Measurements from ENCODE around the gene EPB41.

EPB41 gene

DNA sequence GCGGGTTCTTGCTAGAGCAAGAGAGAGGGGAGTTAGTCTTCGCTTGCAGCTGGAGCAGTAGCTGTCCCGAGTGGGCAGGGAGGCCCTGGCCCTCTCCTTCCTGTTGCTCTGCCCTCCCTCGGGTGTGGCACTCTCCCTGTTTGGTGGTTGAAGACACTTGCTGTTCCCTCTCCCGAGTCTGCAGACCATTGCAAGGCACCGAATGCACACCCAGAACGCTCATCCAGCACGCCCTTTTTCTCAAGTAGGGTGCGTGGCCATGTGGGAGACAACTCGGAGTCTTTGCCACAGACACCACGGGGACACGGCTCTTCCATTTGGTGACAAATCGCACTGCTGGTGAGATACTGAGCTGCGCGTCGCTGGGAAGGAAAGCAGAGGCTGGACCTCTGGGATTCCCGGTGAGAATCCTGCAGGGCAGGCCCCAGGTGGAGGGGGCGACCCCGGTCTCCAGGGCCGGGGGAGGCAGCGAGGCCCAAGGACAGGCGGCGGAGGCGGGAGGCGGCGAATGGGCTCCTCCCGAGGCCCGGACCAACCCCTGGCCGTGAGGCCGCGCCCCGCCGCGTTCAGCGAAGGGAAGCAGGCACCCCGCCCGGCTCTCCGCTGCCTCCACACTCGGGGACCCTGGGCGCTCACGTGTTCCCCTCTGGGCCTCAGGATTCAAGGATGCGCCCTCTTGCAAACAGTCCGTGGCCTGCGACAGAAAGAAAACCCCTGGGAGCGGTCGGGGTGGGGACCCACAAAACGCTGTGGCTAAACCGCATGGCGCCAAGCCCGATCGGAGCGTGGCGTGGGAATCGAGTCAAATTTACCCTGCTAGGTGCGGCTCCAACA, 219.7 kb downstream of the EPB41 start:
- no peak overlapping the region for H3K4me3 ChIP-seq (ENCODE audit: low read depth, low read length)
- in situ Hi-C loops (cut with HindIII; ENCODE audit: low sequenced_read_pairs): no loop called here
- no peak for DNase-seq (ENCODE audit: low read depth)
- TF ChIP-seq, protein P1, sequence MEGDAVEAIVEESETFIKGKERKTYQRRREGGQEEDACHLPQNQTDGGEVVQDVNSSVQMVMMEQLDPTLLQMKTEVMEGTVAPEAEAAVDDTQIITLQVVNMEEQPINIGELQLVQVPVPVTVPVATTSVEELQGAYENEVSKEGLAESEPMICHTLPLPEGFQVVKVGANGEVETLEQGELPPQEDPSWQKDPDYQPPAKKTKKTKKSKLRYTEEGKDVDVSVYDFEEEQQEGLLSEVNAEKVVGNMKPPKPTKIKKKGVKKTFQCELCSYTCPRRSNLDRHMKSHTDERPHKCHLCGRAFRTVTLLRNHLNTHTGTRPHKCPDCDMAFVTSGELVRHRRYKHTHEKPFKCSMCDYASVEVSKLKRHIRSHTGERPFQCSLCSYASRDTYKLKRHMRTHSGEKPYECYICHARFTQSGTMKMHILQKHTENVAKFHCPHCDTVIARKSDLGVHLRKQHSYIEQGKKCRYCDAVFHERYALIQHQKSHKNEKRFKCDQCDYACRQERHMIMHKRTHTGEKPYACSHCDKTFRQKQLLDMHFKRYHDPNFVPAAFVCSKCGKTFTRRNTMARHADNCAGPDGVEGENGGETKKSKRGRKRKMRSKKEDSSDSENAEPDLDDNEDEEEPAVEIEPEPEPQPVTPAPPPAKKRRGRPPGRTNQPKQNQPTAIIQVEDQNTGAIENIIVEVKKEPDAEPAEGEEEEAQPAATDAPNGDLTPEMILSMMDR (IDR thresholded peaks at IDR 0.05; ENCODE audit: low read depth, low read length, missing control alignments): no peak

DNA sequence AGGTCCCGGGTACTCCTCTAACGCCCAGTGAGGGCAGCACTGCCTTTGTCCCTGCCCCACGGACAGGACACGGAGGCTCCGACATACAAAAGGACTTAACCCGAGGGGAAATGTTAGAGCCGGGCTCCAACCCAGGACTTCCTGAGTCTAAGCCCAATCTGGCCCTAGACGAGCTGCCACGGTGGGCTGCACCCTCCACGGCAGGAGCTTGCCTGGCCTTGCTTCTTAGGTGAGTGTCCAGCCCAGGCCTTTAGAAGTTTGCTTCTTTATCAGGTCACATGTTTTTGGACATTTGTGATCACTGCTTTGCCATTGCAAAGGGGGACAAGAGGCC, 220.3 kb downstream of the EPB41 start:
- in situ Hi-C loops (cut with HindIII; ENCODE audit: low sequenced_read_pairs): no loop called here
- H3K4me3 ChIP-seq (ENCODE audit: low read depth, low read length): no peak overlapping the region
- TF ChIP-seq, protein P1 (IDR thresholded peaks at IDR 0.05; ENCODE audit: low read depth, low read length, missing control alignments): no peak
- no peak for DNase-seq (ENCODE audit: low read depth)

DNA sequence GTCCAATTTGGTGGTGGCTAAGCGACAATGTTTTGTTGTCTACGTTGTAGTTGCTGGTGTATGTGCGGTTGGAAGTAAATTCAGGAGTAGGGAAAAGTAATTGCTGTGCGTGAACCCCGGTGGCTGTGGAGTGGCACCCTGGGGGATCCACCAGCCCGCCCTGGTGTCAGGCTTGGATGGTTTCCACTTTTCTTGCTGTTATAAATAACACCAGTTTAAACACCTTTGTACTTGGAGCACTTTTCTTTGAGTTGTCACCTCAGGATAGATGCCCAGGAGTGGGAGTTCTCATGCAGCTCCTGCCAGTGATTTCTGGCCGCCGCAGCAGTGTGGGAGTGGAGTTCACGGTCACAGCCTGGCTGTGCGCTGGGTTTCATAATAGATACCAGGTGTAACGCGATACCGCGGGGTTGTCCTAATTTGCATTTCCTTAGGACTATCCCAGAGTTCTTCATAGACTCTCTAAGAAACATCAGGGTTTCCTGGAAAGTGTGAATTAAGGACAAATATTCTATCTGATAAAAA, 222.1 kb downstream of the EPB41 start:
- in situ Hi-C loops (cut with HindIII; ENCODE audit: low sequenced_read_pairs): no loop called here
- DNase-seq (ENCODE audit: low read depth): no peak
- TF ChIP-seq, protein P1 (IDR thresholded peaks at IDR 0.05; ENCODE audit: low read depth, low read length, missing control alignments): no peak
- no peak overlapping the region for H3K4me3 ChIP-seq (ENCODE audit: low read depth, low read length)

DNA sequence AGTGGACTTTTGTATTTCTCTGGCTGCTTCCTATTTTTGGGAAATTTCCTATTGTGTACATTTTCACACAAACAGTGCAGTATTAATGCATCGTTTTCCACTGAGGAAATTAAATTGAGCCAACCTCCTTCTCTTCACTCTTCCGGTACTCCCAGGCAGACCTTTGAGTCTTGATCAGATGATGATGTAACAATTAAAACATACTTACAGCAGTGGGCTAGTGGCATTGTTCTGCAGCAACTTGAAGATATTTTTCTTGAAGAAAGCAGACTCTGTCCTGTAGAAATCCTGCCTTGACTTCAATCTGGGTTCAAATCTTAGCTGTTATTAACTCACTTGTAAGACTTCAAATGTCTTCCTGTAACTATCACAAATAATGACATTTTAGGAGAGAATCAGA, 228.3 kb downstream of the EPB41 start:
- in situ Hi-C loops (cut with HindIII; ENCODE audit: low sequenced_read_pairs): no loop called here
- TF ChIP-seq, protein P1 (IDR thresholded peaks at IDR 0.05; ENCODE audit: low read depth, low read length, missing control alignments): no peak
- DNase-seq (ENCODE audit: low read depth): no peak
- no peak overlapping the region for H3K4me3 ChIP-seq (ENCODE audit: low read depth, low read length)

DNA sequence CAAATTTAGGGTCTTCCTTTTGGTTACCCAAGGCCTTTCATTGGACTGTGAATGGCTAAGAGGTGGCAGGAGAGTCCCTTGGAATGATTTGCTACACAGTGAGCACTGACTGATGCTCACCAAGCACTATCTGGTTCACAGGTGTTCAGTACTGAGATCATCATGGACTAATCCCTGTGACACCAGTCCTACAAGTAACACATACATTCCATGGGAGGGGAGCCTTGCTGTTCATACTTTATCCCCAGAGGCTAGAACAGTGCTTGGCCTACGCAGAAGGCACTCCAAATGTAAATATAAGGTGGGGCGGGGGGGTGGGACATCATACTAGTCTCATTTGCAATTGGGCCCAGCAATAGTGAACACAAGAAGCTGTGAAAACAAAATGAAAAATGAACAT, 229.8 kb downstream of the EPB41 start:
- in situ Hi-C loops (cut with HindIII; ENCODE audit: low sequenced_read_pairs): no loop called here
- no peak for DNase-seq (ENCODE audit: low read depth)
- TF ChIP-seq, protein P1 (IDR thresholded peaks at IDR 0.05; ENCODE audit: low read depth, low read length, missing control alignments): no peak

DNA sequence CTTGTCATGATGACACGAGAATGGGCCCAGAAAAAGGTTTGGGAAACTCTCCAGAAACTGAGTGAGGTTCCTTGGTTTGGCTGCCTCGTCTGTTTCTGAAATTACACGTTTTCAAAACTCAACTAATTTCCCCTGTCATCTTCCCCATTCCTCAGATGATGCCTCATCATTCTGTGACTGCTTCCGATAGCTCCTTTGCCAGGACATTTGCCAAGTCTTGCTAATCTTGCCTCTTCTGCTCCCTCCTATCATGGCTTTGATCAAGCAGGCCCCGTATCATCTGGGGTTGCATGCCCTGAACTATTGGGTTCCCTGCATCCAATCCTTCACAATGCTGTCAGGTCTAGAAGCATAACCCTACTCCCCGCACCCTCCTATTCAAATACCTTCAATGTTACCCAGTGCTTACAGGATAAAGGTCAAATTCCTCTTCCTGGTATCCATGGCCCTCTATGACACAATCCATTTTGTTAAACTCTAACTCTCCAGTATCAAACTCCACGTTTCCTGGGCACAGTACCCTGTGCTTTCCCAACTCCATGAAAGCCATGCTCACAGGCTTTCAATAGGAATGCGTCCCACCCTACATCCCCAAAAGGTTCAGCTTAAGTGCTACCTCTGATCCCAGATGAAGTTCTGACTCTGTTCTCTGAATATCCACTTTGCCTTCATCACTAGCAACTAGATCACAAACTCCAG, 231.5 kb downstream of the EPB41 start:
- peak; percentile 83 for DNase-seq (ENCODE audit: low read depth)
- TF ChIP-seq, protein P1 (IDR thresholded peaks at IDR 0.05; ENCODE audit: low read depth, low read length, missing control alignments): no peak
- in situ Hi-C loops (cut with HindIII; ENCODE audit: low sequenced_read_pairs): no loop called here
- H3K4me3 ChIP-seq (ENCODE audit: low read depth, low read length): no peak overlapping the region

More for the DNA sequence above, 229.8 kb downstream of the EPB41 start:
- no peak overlapping the region for H3K4me3 ChIP-seq (ENCODE audit: low read depth, low read length)

All from astrocyte of the cerebellum (primary cell).